NCI-H82 treated with DMSO at 0.1 percent for 48 hours (cell line): ENCODE data around the gene TSR1.
"Not testable (repeated sequence)": the region's sequence is repeated elsewhere in the genome, so short reads cannot be mapped to it uniquely, and the experiment has no call there.

ENCODE experiments used
- DNase-seq: peaks from one replicate; lab custom pipeline; 2025; ENCODE audit not compliant: unreplicated experiment; lab: John Stamatoyannopoulos, UW

The TSR1 gene

DNA sequence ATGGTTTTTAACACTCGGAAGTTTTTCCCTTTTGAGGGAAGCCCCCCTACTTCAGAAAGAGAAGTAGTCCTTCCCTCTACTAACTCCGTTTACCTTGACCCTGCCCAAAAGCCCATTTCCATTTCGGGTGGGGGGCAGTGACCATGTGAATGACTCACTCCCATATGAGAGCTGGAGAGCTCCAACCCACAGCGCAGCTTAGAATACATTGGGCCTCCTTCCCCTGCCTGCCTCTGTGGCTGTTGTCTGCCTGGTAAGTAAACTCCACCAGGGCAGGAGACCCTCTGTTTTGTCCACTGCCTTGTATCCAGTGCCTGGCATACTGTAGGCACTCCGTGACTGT is 2.0 kb upstream of the TSR1 start:
- no peak for DNase-seq

DNA sequence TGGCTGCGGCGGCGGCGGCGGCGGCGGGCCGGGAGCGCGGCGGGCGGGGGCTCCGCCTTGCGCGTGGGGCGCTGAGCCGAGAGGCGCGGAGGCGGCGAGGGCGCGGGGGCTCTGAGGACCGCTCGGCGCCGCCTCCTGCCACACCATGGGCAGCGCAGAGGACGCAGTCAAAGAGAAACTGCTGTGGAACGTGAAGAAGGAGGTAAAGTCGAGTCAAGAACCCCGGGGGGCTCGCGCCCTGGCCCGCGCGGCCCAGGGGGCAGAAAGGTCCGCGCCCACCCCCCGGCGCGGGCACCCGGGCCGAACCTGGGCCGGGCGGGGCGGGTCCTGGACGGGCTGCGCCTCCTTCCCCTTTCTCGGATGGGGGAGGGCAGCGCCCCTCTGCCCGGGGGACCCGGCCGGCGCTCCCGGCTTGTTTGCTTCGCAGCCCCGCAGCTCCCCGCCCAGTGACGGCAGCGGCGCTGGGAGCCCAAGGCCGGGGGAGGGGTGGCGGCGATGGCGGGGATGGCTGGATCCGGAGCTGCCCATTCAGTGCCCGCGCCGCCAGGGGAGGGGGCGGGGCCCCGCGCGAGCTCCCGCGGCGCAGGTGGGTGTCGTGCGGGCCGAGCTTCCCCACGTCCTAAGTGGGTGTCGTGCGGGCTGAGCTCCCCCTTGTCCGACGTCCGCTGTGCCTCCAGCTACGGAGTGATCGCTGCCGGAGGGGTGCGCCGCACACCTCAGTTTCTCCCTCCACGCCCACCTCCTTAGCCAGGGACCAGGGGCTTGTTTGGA is 1.5 kb upstream of the TSR1 start:
- no peak for DNase-seq

DNA sequence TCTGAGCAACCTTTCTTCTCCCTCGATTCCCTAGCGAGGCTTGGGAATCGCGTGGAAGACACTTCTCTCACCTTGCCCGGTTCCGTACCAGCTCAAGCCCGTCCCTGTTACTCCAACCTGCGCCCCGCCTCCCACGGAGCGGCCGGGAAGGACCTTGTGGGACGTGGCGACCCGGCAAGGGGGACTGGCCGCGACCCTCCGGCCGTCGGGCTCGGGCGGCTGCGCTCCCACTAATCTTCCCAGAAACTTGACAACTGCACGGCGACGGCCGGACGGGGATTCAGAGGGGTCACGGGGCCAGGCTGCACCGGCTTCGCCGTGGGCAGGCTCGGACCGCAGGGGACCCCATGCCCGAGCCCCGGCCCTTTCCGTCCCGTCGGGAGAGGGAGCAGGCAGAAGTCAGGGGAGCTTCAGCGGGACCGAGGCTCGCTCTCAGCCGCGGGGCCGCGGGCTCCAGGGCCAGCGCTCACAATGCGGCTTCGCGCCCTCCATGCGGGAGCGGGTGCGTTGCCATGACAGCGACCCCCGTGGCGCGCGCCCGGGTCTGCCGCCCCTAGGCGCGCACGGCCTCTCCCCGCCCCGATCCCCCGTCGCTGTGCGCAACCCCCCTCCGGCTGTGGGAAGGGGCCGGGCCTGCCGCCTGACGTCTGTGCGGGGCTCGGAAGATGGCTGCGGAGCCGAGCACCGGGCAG is 741 bp upstream of the TSR1 start, which contains the start of gene SGSM2:
Gene SGSM2 (plus strand): TSS at position 650 of the 692 bp plus-strand sequence. CDS start 188 bp downstream, outside the sequence.
- peak; percentile 26 for DNase-seq

DNA sequence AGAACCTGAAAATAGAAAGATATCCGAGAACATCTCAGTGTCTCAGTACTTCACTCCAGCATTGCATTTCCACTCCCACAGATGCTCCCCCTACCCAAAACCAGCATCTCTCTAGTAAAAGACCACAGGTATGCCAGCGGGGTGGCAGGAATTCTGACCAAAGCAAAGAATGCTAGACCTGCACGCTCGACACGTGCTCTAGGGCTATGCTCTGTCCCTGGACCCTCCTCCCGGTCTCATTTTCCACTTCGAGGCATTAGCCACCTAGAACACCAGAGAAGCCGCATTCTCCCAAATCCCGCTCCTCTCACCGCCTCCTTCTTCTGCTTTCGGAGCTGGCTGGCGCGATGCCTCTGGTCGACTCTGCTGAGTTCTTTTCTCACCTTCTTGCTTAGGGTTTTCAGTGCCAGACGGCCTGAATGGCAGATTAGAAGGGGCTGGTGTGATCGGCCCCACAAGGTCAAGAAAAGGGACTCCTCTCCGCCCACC is 487 bp downstream of the TSR1 start:
- DNase-seq: no peak

DNA sequence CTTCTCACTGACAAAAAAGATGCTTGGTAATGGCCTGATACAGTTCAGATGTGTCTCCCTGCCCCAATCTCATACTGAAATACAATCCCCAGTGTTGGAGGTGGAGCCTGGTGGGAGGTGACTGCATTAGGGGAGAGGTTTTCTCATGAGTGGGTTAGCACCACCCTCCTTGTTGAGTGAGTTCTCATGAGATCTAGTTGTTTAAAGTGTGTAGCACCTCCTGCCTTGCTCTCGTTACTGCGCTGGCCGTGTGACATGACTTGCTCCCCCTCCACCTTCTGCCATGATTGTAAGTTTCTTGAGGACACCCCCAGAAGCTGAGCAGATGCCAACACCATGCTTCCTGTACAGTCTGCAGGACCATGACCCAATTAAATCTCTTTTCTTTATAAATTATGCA is 5.0 kb downstream of the TSR1 start:
- DNase-seq: no peak

DNA sequence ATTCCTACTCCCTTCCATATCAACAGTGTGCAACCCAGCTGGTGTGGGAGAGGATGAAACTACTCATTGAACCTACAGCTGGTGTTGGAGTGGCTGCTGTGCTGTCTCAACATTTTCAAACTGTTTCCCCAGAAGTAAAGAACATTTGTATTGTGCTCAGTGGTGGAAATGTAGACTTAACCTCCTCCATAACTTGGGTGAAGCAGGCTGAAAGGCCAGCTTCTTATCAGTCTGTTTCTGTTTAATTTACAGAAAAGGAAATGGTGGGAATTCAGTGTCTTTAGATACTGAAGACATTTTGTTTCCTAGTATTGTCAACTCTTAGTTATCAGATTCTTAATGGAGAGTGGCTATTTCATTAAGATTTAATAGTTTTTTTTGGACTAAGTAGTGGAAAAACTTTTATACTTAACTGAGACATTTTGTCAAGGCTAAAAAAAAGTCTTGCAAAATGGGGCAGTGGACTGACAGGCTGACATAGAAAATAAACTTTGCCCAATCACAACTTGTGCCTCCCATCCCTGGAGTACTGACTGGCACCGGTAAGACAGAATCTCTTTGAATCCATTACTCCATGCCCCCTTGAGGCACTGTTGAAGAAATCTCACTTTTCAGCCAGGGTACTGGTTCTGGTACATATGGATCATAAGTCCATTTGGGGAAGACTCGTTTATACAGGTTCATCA is 12.5 kb downstream of the TSR1 start:
- no peak for DNase-seq

DNA sequence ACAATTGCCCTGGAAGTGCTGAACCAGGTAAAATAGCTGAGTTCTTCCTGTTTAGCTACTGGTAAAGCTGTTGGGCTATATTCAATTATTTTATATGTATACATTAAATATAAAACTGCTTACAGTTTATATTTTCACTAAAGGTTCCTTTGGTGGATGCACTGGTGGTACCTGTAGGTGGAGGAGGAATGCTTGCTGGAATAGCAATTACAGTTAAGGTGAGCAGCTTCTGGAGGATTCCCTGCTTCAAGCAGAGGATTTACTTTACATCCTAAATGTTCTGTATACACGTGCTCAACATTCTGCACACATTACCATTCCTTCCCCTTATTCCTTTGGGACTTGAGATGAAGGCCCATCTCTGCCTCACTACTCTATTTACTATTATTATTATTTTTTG is 14.9 kb downstream of the TSR1 start:
- no peak for DNase-seq

DNA sequence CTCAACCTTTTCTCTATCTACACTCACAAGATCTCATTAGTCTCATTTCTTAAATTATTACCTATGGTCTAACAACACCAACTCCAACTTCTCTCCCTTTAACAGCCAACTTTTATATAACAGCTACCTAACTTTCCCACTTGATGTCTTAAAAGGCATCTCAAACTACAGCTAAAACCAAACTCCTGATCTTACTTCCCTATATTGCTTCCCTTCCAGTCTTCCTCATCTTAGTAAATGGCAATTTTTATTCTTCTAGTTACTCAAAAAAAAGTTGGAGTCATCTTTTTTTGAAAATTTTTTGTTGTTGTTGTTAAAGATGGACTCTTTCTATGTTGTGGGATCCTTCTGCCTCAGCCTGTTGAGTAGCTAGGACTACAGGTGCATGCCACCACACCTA is 17.2 kb downstream of the TSR1 start:
- no peak for DNase-seq

DNA sequence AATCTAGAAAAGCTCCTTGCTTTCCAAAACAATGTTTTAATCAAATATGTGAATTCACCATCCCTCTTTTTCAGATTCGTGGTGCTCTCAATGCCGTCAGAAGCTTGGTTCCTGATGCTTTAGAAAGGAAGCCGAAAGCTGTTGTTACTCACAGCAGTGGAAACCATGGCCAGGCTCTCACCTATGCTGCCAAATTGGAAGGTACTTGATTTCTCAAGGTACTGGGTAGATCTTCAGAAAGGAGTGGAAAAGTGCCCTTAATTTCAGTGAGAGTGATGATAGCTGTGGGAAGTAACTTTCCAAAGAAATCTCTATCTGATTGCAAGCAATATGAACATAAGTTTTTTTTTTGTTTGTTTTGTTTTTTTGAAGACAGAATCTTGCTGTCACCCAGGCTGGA is 18.5 kb downstream of the TSR1 start:
- DNase-seq: no peak

DNA sequence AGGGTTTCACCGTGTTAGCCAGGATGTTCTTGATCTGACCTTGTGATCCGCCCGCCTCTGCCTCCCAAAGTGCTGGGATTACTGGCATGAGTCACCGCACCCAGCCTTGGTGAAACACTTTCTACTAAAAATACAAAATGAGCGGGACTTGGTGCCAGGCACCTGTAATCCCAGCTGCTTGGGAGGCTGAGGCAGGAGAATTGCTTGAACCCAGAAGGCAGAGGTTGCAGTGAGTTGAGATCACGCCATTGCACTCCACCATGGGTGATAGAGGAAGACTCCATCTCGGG is 19.4 kb downstream of the TSR1 start:
- DNase-seq: not testable (repeated sequence)

DNA sequence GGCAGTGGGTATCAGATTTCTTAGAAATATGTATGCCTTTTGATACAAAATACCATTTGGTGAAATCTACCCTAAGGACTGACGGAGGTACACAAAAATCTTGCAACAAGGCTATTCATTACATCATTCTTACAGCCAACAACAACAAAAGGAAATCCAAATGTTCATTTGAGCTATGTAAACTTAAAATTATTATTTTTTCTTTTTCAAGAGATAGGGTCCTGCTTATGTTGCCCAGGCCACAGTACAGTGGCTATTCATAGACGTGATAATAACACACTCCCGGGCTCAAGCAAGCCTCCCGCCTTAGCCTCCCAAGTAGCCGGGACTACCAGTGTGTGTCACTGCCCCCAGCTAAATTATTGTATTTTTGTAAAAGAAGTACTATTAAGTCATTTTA is 23.5 kb downstream of the TSR1 start:
- no peak for DNase-seq

DNA sequence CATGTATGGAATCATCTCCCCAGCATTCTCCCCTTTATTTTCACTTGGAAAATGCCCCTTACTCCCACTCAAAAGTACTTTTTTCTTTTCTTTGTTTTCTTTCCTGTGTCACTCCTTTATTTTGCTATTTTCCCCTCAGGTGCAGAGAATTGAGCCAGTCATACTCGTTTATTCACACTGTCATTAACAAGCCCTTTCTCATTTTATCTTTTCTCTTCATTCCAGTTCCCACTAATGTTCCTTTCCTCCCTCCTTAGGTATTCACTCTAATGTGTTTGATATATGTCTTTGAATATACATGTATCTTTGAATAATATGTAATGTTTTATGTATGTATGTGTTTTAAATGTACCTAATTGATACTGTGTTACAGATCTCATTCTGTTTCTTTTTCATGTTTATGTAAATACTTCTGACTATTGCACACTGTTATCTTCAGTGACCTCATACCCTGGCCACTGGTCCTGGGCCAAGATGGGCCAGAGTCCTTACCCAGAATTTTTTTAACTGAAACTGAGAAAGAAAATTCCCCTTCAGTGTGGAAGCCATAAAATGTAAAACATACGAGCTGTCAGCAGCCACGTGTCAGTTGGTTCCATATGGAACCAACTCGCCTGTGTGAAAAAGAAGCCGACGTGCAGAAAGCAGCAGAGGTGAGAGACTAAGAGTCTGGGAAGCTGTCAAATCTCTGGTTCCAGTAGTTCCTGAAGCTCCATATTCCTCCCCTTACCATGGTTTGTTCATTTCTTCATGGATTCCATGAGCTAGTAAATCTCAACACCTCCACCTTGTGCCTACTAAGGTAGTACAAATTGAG is 26.7 kb downstream of the TSR1 start:
- no peak for DNase-seq

DNA sequence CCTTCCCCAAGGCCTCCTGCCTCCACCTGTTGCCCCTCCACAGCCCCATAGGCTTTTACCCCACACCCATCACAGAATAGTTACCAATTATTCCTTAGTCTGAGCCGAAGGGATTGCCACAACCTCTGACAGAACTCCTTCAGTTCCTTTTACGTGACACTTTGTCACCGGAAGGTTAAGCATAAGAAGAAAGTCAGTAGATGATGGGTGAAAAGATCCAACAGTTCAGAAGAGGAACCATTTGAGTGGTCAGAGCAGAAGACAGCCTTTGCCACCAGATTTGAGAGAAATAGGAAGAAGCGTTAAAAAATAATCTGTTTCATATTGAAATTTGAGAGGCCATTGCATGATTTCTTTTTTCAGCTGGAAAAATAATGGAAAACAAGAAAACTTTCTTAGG is 31.3 kb downstream of the TSR1 start:
- DNase-seq: no peak

DNA sequence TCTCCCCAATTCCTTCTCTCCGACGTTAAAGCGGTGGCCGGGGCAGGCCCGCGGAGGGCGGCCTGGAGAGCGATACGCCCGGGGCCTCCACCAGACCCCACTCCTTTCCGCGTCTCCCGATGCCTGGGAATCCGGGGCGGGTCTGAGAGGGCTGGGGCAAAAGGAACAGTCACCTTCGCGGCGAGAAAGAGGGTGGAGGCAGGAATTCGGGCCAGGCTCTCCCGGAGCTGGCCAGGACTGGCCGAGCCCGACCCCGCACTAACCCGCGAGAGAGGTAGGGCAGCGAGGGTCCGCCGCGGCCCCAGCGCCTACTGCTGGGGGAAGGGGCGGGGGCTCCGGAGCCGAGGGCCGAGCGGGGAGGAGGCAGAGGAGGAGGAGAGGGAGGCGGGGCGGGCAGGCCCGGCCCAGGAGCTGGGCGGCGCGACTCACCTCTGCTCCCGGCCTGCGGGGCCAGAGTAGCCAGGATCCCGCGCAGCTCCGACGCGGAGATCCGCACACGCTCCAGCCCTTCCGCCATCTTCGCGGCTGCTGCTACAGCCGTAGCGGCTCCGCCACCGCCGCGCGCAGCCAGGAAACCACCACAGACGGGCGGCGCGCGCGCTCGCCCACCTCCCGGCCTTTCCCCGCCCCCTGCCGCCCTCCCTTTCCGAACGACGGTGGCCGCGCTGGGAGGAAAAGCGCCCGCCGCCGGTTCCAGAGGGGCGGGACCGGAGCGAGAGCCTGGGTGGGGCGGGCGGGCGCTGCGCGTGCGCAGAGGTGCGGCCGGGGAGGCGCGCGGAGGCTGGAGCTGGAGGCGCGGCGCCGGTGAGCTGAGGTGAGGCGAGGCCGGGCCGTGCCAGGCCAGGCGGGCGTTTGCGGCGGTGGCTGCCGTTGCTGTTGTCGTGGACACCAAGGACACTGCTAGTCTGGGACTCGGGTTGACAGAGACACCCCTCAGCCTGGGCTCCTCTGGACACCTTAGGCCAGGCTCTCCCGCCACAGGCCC is 32.8 kb downstream of the TSR1 start, which contains the start of the genes SMG6 and SRR:
Gene SMG6 (minus strand): TSS at position 582 of the 985 bp plus-strand sequence. CDS start 65 bp downstream, at position 517.
Gene SRR (plus strand): TSS at position 747 of the 985 bp plus-strand sequence. CDS start 11,611 bp downstream, outside the sequence.
- DNase-seq: peak; percentile 84

DNA sequence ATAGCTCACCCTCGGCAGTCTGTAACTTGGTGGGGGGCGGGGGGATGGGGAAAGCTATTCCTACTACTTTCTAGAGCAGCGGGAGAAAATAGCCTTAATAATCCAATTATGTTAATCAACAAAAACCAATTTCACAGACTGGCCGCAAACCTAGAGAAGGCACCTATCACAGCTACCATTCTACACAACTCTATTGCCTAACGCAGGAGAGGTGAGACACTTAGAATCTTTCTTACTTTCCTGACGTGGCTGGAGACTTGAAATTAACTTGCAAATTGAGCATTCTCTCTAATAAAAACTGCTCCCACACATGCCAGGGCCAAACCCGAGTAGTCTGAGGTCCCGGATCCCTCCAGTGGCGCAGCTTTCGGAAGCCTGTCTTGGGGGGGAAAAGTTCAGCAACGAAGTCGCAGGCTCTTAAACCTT is 33.5 kb downstream of the TSR1 start:
- peak; percentile 94 for DNase-seq

DNA sequence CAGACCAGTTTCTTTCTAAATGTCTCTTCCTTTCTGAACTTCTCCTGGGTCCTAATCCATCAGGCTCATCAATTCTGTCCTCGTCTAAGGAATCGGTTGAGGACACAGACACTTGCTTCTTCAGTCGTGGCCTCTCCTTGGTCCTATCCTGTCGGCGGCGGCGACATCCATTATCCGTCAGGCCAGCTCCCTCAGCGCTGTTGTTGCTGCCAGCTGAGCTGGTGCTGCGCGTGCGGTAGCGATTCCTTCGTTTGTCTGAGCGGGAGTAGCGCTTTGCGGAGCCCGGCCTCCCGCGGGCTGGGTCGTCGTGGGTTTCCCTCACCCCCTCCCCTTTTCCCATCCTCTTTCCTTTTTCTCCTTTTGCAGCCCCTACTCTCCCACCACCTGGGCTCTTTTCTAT is 36.5 kb downstream of the TSR1 start:
- no peak for DNase-seq

DNA sequence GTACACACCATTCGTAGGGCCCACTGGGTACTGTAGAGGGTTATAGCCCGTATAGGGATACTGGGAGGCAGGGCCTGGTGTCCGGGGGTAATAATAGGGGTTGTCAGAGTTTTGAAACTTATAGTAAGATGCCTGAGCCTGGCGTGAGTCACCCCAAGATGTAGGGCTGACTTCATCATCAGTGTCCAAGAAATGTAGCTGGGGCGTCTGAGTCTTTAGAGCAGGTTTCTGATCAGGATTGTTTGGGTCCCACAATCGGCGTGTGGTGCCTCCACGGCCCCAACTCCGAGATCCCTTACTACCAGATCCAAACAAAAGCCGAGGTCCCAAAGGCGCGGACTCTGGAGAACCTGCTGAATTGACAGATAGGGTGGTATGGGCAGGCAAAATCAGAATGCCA is 37.1 kb downstream of the TSR1 start:
- no peak for DNase-seq

DNA sequence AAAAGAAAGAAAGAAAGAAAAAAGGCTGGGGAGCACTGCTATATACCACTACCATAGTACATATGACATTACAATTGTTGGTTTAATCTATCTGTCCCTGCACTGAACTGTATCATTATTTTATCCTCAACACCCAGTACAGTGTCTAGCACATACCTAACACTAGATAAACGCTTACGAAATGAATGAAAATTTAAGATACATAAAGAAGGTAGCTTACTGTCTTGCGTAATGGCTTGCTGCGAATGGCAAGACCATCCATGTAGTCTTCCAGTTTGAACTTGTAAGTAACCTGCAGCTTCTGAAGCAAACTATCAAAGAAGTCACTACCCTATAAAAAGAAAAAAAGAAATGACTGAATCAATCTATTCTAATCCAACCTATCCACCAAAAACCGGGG is 39.2 kb downstream of the TSR1 start:
- DNase-seq: no peak

DNA sequence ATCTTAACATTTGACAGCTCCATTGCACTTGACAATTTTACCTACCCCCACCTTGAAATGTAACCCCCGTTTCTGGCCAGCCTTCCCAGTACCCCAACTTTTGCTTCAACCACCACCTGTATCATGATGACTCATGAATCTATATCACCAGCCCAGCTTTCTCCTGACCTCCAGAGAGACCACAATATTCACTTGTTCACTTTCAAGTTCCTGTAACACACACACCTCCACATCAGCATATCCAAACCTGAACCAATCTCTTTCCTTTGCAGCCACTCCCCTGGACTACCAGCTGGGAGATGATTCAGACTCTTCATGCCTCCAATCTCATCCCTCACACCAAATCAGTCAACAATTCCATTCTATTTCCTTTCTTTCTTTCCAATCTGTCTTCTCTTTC is 40.7 kb downstream of the TSR1 start:
- no peak for DNase-seq

DNA sequence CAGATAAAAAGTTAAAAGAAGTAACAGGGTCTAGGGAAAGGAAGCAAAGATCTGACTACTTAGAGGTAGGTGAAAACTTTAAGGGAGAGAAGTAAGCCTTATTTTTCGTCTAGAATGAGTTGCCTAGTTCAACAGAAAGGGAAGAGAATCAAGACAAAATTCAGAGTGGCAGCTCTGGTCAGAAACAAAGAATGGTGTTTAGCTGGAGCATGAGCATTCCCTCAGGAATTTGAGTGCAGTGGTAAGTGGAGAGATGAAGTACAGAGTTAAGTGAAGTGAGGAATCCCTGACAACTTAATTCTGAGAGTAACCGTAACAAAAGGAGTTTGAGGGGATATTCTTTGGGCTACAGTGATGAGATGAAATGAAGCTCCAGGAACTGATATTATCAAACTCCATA is 44.2 kb downstream of the TSR1 start:
- no peak for DNase-seq
